HEK293 (cell line): ENCODE measurements around the gene EPHA2.

ENCODE experiments used
- CTCF ChIA-PET: fragments of 350-600 bp; formaldehyde crosslinking; extraction: SDS; loops from one replicate; lab custom pipeline; 2021; ENCODE audit warnings: antibody characterized with exemption; lab: Yijun Ruan, JAX
- POLR2A ChIA-PET: fragments of 300-600 bp; formaldehyde crosslinking; extraction: SDS; loops from one replicate; lab custom pipeline; 2020; ENCODE audit warnings: antibody characterized with exemption, inconsistent platforms; lab: Yijun Ruan, JAX
- H3K27ac ChIP-seq: fragments of 200-500 bp; sonication (Bioruptor generic); 2 replicates; pipeline ENCODE4 v1.5.1; 2014; ENCODE audit warnings: low read depth, low read length, control low read depth, inconsistent platforms; ENCODE audit errors: extremely low read depth
- H3K36me3 ChIP-seq, 2 experiments: fragments of 200-500 bp in 1 of 2; sonication (Bioruptor generic) in 1 of 2; 1 replicate in 1 of 2; 2 replicates in 1 of 2; pipeline ENCODE4 v1.5.1; 2014 to 2017; ENCODE audit warnings: inconsistent platforms in 2 of 2, low read length in 2 of 2; ENCODE audit not compliant: control insufficient read depth in 2 of 2, insufficient read depth in 1 of 2
- H3K4me1 ChIP-seq: fragments of 200-500 bp; sonication (Bioruptor generic); 2 replicates; pipeline ENCODE4 v1.5.1; 2014; ENCODE audit warnings: mild to moderate bottlenecking, low read length, inconsistent platforms; ENCODE audit not compliant: control insufficient read depth, insufficient read depth
- H3K4me3 ChIP-seq: 2 replicates; pipeline ENCODE4 v1.5.1; 2011; ENCODE audit warnings: low read depth, mild to moderate bottlenecking, control low read depth, low read length, moderate library complexity
- H3K9me3 ChIP-seq: fragments of 200-500 bp; sonication (Bioruptor generic); 2 replicates; pipeline ENCODE4 v1.5.1; 2014; ENCODE audit warnings: low read depth, low read length, inconsistent platforms; ENCODE audit not compliant: control insufficient read depth, insufficient read depth
- BCL11A ChIP-seq: fragments of 450-650 bp; formaldehyde crosslinking; IDR thresholded peaks from 2 replicates; pipeline ENCODE4 v1.5.1; 2016; ENCODE audit warnings: low read depth, missing biosample characterization, missing genetic modification characterization
- BCL11B ChIP-seq: fragments of 450-650 bp; formaldehyde crosslinking; IDR thresholded peaks from 2 replicates; pipeline ENCODE4 v1.5.1; 2016; ENCODE audit warnings: low read depth, missing biosample characterization, missing genetic modification characterization
- TRIM28 ChIP-seq: IDR thresholded peaks from 2 replicates; pipeline ENCODE4 v1.6.1; 2011; ENCODE audit warnings: low read length, control low read depth, borderline replicate concordance
- ZBTB17 ChIP-seq: fragments of 450-650 bp; formaldehyde crosslinking; IDR thresholded peaks from 2 replicates; pipeline ENCODE4 v1.5.1; 2016; ENCODE audit warnings: missing biosample characterization, missing genetic modification characterization
- ZNF132 ChIP-seq: fragments of 450-650 bp; formaldehyde crosslinking; IDR thresholded peaks from 2 replicates; pipeline ENCODE4 v1.5.1; 2017; ENCODE audit warnings: missing biosample characterization, missing genetic modification characterization, borderline replicate concordance
- ZNF146 ChIP-seq: fragments of 450-650 bp; formaldehyde crosslinking; IDR thresholded peaks from 2 replicates; pipeline ENCODE4 v1.5.1; 2016; ENCODE audit warnings: missing biosample characterization, missing genetic modification characterization
- ZNF18 ChIP-seq: fragments of 450-650 bp; formaldehyde crosslinking; IDR thresholded peaks from 2 replicates; pipeline ENCODE4 v1.5.1; 2016; ENCODE audit warnings: missing biosample characterization, missing genetic modification characterization
- ZNF19 ChIP-seq: fragments of 450-650 bp; formaldehyde crosslinking; IDR thresholded peaks from 2 replicates; pipeline ENCODE4; 2016; ENCODE audit warnings: missing biosample characterization, missing genetic modification characterization, low read depth
- ZNF335 ChIP-seq: fragments of 450-650 bp; formaldehyde crosslinking; conservative IDR thresholded peaks from 2 replicates; pipeline ENCODE4 v1.5.1; 2016; ENCODE audit warnings: missing biosample characterization, missing genetic modification characterization
- ZNF362 ChIP-seq: fragments of 450-650 bp; formaldehyde crosslinking; IDR thresholded peaks from 2 replicates; pipeline ENCODE4 v1.5.1; 2016; ENCODE audit warnings: missing biosample characterization, missing genetic modification characterization
- ZNF510 ChIP-seq: fragments of 450-650 bp; formaldehyde crosslinking; IDR thresholded peaks from 2 replicates; pipeline ENCODE4 v1.5.1; 2018; ENCODE audit warnings: mild to moderate bottlenecking, missing genetic modification characterization, missing biosample characterization; ENCODE audit not compliant: insufficient replicate concordance
- ZNF514 ChIP-seq: fragments of 450-650 bp; formaldehyde crosslinking; IDR thresholded peaks from 2 replicates; pipeline ENCODE4 v1.5.1; 2016; ENCODE audit warnings: missing biosample characterization, missing genetic modification characterization
- ZNF529 ChIP-seq: fragments of 450-650 bp; formaldehyde crosslinking; IDR thresholded peaks from 2 replicates; pipeline ENCODE4 v1.5.1; 2017; ENCODE audit warnings: missing genetic modification characterization, missing biosample characterization; ENCODE audit not compliant: insufficient replicate concordance
- ZNF555 ChIP-seq: fragments of 450-650 bp; formaldehyde crosslinking; conservative IDR thresholded peaks from 2 replicates; pipeline ENCODE4 v1.5.1; 2017; ENCODE audit warnings: missing biosample characterization, mild to moderate bottlenecking, missing genetic modification characterization, inconsistent platforms
- ZSCAN18 ChIP-seq: fragments of 450-650 bp; formaldehyde crosslinking; IDR thresholded peaks from 2 replicates; pipeline ENCODE4 v1.5.1; 2016; ENCODE audit warnings: missing biosample characterization, missing genetic modification characterization
- TF ChIP-seq, protein P1 (sequence below): fragments of 450-650 bp; formaldehyde crosslinking; IDR thresholded peaks from 2 replicates; pipeline ENCODE4 v1.5.1; 2016; ENCODE audit warnings: missing biosample characterization, missing genetic modification characterization
- TF ChIP-seq, protein P2 (sequence below): fragments of 450-650 bp; formaldehyde crosslinking; IDR thresholded peaks from 2 replicates; pipeline ENCODE4 v1.5.1; 2017; ENCODE audit warnings: missing biosample characterization, missing genetic modification characterization

The EPHA2 gene

GRCh38 chr1:16093611-16094010, 62.3 kb downstream of the EPHA2 start:
- CTCF ChIA-PET: interaction anchor here (0.6 to 1.7 kb wide), 6 partner anchors 11 to 431 kb away, joined by 3 to 12 read pairs (median 6); no protein-coding TSS in a partner anchor
- TF ChIP-seq, protein P1, sequence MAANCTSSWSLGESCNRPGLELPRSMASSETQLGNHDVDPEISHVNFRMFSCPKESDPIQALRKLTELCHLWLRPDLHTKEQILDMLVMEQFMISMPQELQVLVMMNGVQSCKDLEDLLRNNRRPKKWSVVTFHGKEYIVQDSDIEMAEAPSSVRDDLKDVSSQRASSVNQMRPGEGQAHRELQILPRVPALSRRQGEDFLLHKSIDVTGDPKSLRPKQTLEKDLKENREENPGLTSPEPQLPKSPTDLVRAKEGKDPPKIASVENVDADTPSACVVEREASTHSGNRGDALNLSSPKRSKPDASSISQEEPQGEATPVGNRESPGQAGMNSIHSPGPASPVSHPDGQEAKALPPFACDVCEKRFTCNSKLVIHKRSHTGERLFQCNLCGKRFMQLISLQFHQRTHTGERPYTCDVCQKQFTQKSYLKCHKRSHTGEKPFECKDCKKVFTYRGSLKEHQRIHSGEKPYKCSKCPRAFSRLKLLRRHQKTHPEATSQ: no peak
- TF ChIP-seq ZSCAN18 (tag by site-specific recombination): no peak
- TF ChIP-seq BCL11A (tag by site-specific recombination): no peak
- TF ChIP-seq ZNF529 (tag by site-specific recombination): no peak
- TF ChIP-seq ZNF555 (tag by site-specific recombination): no peak
- no peak for TF ChIP-seq ZNF18 (tag by site-specific recombination)
- Histone ChIP-seq H3K4me3 (no peak overlapping the region), H3K9me3 (no peaks in the 10 kb centered on the region), H3K36me3 (no peaks in the 10 kb centered on the region), H3K4me1 (no peaks in the 10 kb centered on the region), H3K27ac (no peak overlapping the region)
- POLR2A ChIA-PET: no interaction called here

DNA sequence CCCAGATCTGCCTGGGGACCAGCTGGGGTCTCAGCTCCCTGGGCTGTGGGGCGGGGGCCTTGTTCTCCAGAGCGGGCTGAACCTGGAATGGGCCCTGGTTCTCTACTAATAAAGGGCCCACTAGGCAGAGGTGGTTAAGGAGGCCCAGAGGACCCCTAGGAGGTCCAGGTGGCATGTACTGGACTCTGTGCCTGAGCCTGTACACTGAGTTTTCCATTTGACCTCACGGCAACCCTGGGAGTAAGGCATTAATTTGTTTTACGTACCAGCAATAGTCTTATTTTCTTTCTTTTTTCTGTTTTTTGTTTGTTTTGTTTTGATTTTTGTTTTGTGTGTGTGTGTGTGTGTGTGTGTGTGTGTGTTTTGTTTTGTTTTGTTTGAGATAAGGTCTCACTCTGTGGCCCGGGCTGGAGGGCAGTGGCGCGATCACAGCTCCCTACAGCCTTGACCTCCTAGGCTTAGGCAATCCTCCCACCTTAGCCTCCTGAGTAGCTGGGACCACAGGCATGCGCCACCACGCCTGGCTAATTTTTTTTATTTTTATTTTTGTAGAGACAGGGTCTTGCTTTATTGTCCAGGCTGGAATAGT, 62.9 kb downstream of the EPHA2 start:
- POLR2A ChIA-PET: no interaction called here
- TF ChIP-seq ZNF335 (tag by site-specific recombination) (peak; percentile 67), ZNF514 (tag by site-specific recombination) (no peak), ZNF132 (tag by site-specific recombination) (no peak), ZNF19 (tag by site-specific recombination) (no peak), ZNF362 (tag by site-specific recombination) (no peak), ZBTB17 (tag by site-specific recombination) (no peak), ZNF146 (no peak), BCL11B (tag by site-specific recombination) (no peak), TRIM28 (no peak), ZNF510 (tag by site-specific recombination) (no peak)
- TF ChIP-seq, protein P2, sequence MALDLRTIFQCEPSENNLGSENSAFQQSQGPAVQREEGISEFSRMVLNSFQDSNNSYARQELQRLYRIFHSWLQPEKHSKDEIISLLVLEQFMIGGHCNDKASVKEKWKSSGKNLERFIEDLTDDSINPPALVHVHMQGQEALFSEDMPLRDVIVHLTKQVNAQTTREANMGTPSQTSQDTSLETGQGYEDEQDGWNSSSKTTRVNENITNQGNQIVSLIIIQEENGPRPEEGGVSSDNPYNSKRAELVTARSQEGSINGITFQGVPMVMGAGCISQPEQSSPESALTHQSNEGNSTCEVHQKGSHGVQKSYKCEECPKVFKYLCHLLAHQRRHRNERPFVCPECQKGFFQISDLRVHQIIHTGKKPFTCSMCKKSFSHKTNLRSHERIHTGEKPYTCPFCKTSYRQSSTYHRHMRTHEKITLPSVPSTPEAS (tag by site-specific recombination): peak; percentile 47; the same call in 1 of the 2 replicates
- TF ChIP-seq, all 188 proteins: peak for 2
- H3K9me3 ChIP-seq: no peaks in the 10 kb centered on the region
- no peaks in the 10 kb centered on the region for H3K4me1 ChIP-seq
- CTCF ChIA-PET: interaction anchor here (1.1 to 1.7 kb wide), 3 partner anchors 14 to 95 kb away, joined by 3 to 5 read pairs (median 3); no protein-coding TSS in a partner anchor
- no peak overlapping the region for H3K27ac ChIP-seq
- H3K4me3 ChIP-seq: no peak overlapping the region
- no peaks in the 10 kb centered on the region for H3K36me3 ChIP-seq
